ENCODE measurements around the gene PLAGL1.

GRCh38 chr6:144049386-144049785 lies 41.3 kb upstream of the PLAGL1 start:
- TF ChIP-seq CTCF (IDR thresholded peaks at IDR 0.05; ENCODE audit: low read length) (no peak), EZH2 (IDR thresholded peaks at IDR 0.05; ENCODE audit: borderline replicate concordance, low read length) (no peak)
